Measurements from ENCODE around the gene SUN3. TPM values are rescaled to one million over a fixed set of nuclear protein-coding genes. Genes with fewer than 3 reads are reported as not detected.

SUN3 gene
- total and polyA plus RNA-seq, 9 of the 15 experiments (the other 6 are each of a cell fraction or from before 2014, with no cell fraction given), result 0.04 to 0.06 TPM; not detected in 7

- Histone ChIP-seq H2AFZ (ENCODE audit: low read depth, low read length) (no peak overlapping the region), H3K9ac (ENCODE audit: insufficient read depth in 1 of 2, low read depth in 2 of 2, low read length in 2 of 2) (no peak overlapping the region), H3K4me1 (replicated peaks in 1 of 2; ENCODE audit: control insufficient read depth in 2 of 2, insufficient read depth in 2 of 2, low read length in 2 of 2) (no peaks in the 10 kb centered on the region; a peak in 1 of 5 replicates), H3K79me2 (ENCODE audit: control insufficient read depth, insufficient read depth, low read length) (no peaks in the 10 kb centered on the region), H3K27me3 (ENCODE audit: control insufficient read depth in 2 of 2, insufficient read depth in 2 of 2, low read length in 2 of 2) (peaks cover 1 to 31% of the 10 kb centered on the region in 2 experiments; a peak in 4 of 5 replicates), H3K9me1 (ENCODE audit: control insufficient read depth, insufficient read depth, low read length) (no peaks in the 10 kb centered on the region), H3K27ac (ENCODE audit: extremely low read depth, low read depth, low read length) (no peak overlapping the region), H3K4me2 (ENCODE audit: insufficient read depth, low read length) (no peak overlapping the region), H3K36me3 (ENCODE audit: control insufficient read depth, insufficient read depth, low read length) (no peaks in the 10 kb centered on the region), H4K20me1 (replicated peaks; ENCODE audit: control insufficient read depth, insufficient read depth, low read length) (no peaks in the 10 kb centered on the region; the same call in none of the 2 replicates), H3K4me3 (no peak overlapping the region), H3K9me3 (replicated peaks; ENCODE audit: control insufficient read depth, insufficient read depth, low read depth, low read length) (no peaks in the 10 kb centered on the region)
- no peak for DNase-seq (ENCODE audit: extremely low read depth in 1 of 4, low spot score in 3 of 4)
- no peak for ATAC-seq
- POLR2A ChIA-PET, result interaction anchor here (0.6 kb wide), 1 partner anchor 9 kb away, joined by 4 read pairs; no protein-coding TSS in a partner anchor
- TF ChIP-seq FOXP1 (CRISPR knock-in tag; IDR thresholded peaks at IDR 0.05), result no peak
- TF ChIP-seq TAF15 (IDR thresholded peaks at IDR 0.05; ENCODE audit: low read depth, low read length), result no peak
- TF ChIP-seq ARNT (IDR thresholded peaks at IDR 0.05), result no peak
- in situ Hi-C loops (cut with MboI) (loop anchor here (5.0 kb wide), 1 partner anchor 170 kb away; no protein-coding TSS in a partner anchor), intact Hi-C loops (cut with micrococcal nuclease) (no loop called here)
- BruUV-seq (replicated peaks), result no TSS peak
- WGBS (ENCODE audit: insufficient coverage, low coverage, missing lambda C conversion rate), result 7% methylated on average over 7 of the region's 10 CpGs
- CTCF ChIA-PET (ENCODE audit: low intra/inter-chr PET ratio), result no interaction called here
- no peak for FAIRE-seq
Measured at GRCh38 chr7:47942132-47942531, 86.8 kb downstream of the SUN3 start.

GRCh38 chr7:47941136-47941844 lies 87.6 kb downstream of the SUN3 start:
- H3K9ac ChIP-seq (ENCODE audit: insufficient read depth in 1 of 2, low read depth in 2 of 2, low read length in 2 of 2), result no peak overlapping the region
- no peak overlapping the region for H3K27ac ChIP-seq (ENCODE audit: extremely low read depth, low read depth, low read length)
- H3K9me3 ChIP-seq (replicated peaks; ENCODE audit: control insufficient read depth, insufficient read depth, low read depth, low read length), result no peaks in the 10 kb centered on the region
- CTCF ChIA-PET (ENCODE audit: low intra/inter-chr PET ratio), result no interaction called here
- H3K36me3 ChIP-seq (ENCODE audit: control insufficient read depth, insufficient read depth, low read length), result no peaks in the 10 kb centered on the region
- ATAC-seq (no peak), FAIRE-seq (no peak), DNase-seq (ENCODE audit: extremely low read depth in 1 of 4, low spot score in 3 of 4) (no peak)
- intact Hi-C loops (cut with micrococcal nuclease), result no loop called here
- H2AFZ ChIP-seq (ENCODE audit: low read depth, low read length), result no peak overlapping the region
- H4K20me1 ChIP-seq (replicated peaks; ENCODE audit: control insufficient read depth, insufficient read depth, low read length), result no peaks in the 10 kb centered on the region; the same call in none of the 2 replicates
- H3K4me1 ChIP-seq (replicated peaks in 1 of 2; ENCODE audit: control insufficient read depth in 2 of 2, insufficient read depth in 2 of 2, low read length in 2 of 2), result no peaks in the 10 kb centered on the region; a peak in 1 of 5 replicates
- peaks cover 2 to 27% of the 10 kb centered on the region in 2 experiments; a peak in 4 of 5 replicates for H3K27me3 ChIP-seq (ENCODE audit: control insufficient read depth in 2 of 2, insufficient read depth in 2 of 2, low read length in 2 of 2)
- H3K79me2 ChIP-seq (ENCODE audit: control insufficient read depth, insufficient read depth, low read length), result no peaks in the 10 kb centered on the region
- no peak overlapping the region for H3K4me2 ChIP-seq (ENCODE audit: insufficient read depth, low read length)
- POLR2A ChIA-PET, result no interaction called here
- WGBS (ENCODE audit: insufficient coverage, low coverage, missing lambda C conversion rate), result 7% methylated on average over 8 of the region's 9 CpGs
- H3K4me3 ChIP-seq, result no peak overlapping the region
- H3K9me1 ChIP-seq (ENCODE audit: control insufficient read depth, insufficient read depth, low read length), result no peaks in the 10 kb centered on the region
- in situ Hi-C loops (cut with MboI), result loop anchor here (5.0 kb wide), 1 partner anchor 171 kb away; no protein-coding TSS in a partner anchor
- no TSS peak for BruUV-seq (replicated peaks)
- TF ChIP-seq FOSL1 (tag; conservative IDR thresholded peaks at IDR 0.05) (peak; percentile 92), NFYB (IDR thresholded peaks at IDR 0.05; ENCODE audit: extremely low read depth, insufficient read length) (no peak), CEBPB (tag; IDR thresholded peaks at IDR 0.05) (no peak), ETV5 (CRISPR knock-in tag; IDR thresholded peaks at IDR 0.05; ENCODE audit: low read depth) (no peak), EGR1 (conservative IDR thresholded peaks at IDR 0.05) (0 out of 2 replicates have a peak, but pooled peaks have one; percentile 6), IFI16 (CRISPR knock-in tag; IDR thresholded peaks at IDR 0.05) (no peak), KAT2B (IDR thresholded peaks at IDR 0.05; ENCODE audit: low read depth, low read length) (no peak), ATF3 (IDR thresholded peaks at IDR 0.05) (peak; percentile 37; the same call in 1 of the 2 replicates), ATF3 (CRISPR knock-in tag; conservative IDR thresholded peaks at IDR 0.05) (no peak), PHF20 (IDR thresholded peaks at IDR 0.05; ENCODE audit: partially characterized antibody) (no peak), E2F4 (CRISPR knock-in tag; IDR thresholded peaks at IDR 0.05; ENCODE audit: low read depth) (no peak)
